HCT116 (cell line): Measurements from ENCODE around the gene NEK11. TPM values are rescaled to one million over a fixed set of nuclear protein-coding genes. Genes with fewer than 3 reads are reported as not detected.

ENCODE experiments used
- ATAC-seq: fragments of 200-7000 bp; cut with Tn5 transposase; 2 replicates; pipeline ENCODE4 v1.9.1; 2020; ENCODE audit warnings: mild to moderate bottlenecking, moderate library complexity
- BruUV-seq: library from RNA; stranded (reverse); fragments of 400-500 nt; replicated peaks from 2 replicates; lab custom pipeline; 2021; lab: Mats Ljungman, UMichigan
- CTCF ChIA-PET: fragments of 300-600 bp; sonication (Branson Sonifier 250); formaldehyde crosslinking; loops from one replicate; lab custom pipeline; 2021; ENCODE audit warnings: antibody characterized with exemption; lab: Charles Lee
- POLR2A ChIA-PET: fragments of 300-600, 350-600 bp; sonication (Branson Sonifier 250); formaldehyde crosslinking; loops from one replicate; lab custom pipeline; 2021; ENCODE audit warnings: antibody characterized with exemption; lab: Charles Lee
- RAD21 ChIA-PET, 2 experiments: fragments of 300-600 bp; sonication (Branson Sonifier 250); formaldehyde crosslinking; loops; one replicate each; lab custom pipeline; 2023; ENCODE audit warnings: low total read pairs in 2 of 2; ENCODE audit not compliant: uncharacterized antibody in 2 of 2, unreplicated experiment in 2 of 2, low non-redundant PET in 1 of 2; lab: Charles Lee
- DNase-seq: peaks from one replicate; pipeline ENCODE4 v3.0.0-alpha.2; 2010; ENCODE audit warnings: low read depth, low spot score
- H2AFZ ChIP-seq: fragments of 200-600 bp; shearing (Covaris generic), sonication (generic); 2 replicates; pipeline ENCODE4 v1.6.1; 2017; ENCODE audit warnings: low read depth, mixed run types, mixed read lengths, antibody characterized with exemption, low read length; ENCODE audit not compliant: poor library complexity, severe bottlenecking
- H3K27ac ChIP-seq: 2 replicates; pipeline ENCODE4 v1.5.1; 2012; ENCODE audit warnings: low read depth, low read length
- H3K27me3 ChIP-seq: fragments of 200-600 bp; sonication (generic); 2 replicates; pipeline ENCODE4 v1.6.1; 2016; ENCODE audit warnings: mixed run types, low read length, mixed read lengths; ENCODE audit not compliant: insufficient read depth
- H3K36me3 ChIP-seq, 2 experiments: fragments of 200-500 bp in 1 of 2; fragments of 200-600 bp in 1 of 2; sonication (Bioruptor generic) in 1 of 2; sonication (generic) in 1 of 2; 2 replicates each; pipeline versions ENCODE4 v1.5.1 to v1.6.1; 2014 to 2016; ENCODE audit warnings: low read length in 2 of 2, inconsistent platforms in 1 of 2, mixed read lengths in 1 of 2, mixed run types in 1 of 2; ENCODE audit not compliant: insufficient read depth in 2 of 2, control insufficient read depth in 1 of 2
- H3K4me1 ChIP-seq, 2 experiments: fragments of 200-600 bp in 1 of 2; sonication (generic) in 1 of 2; 2 replicates each; pipeline versions ENCODE4 v1.5.1 to v1.6.1; 2012 to 2017; ENCODE audit warnings: low read length in 2 of 2, inconsistent platforms in 1 of 2, mild to moderate bottlenecking in 1 of 2, mixed read lengths in 1 of 2, mixed run types in 1 of 2, moderate library complexity in 1 of 2; ENCODE audit not compliant: insufficient read depth in 2 of 2, control insufficient read depth in 1 of 2
- H3K4me2 ChIP-seq: fragments of 200-600 bp; sonication (generic); 2 replicates; pipeline ENCODE4 v1.6.1; 2017; ENCODE audit warnings: mixed run types, low read length, mixed read lengths
- H3K4me3 ChIP-seq, 2 experiments: fragments of 200-600 bp in 1 of 2; sonication (generic) in 1 of 2; replicated peaks in 1 of 2; 2 replicates each; pipeline ENCODE4 v1.5.1; 2011 to 2016; ENCODE audit warnings: low read length in 2 of 2, control low read depth in 1 of 2, low read depth in 1 of 2, mild to moderate bottlenecking in 1 of 2, mixed read lengths in 1 of 2, mixed run types in 1 of 2
- H3K79me2 ChIP-seq: fragments of 200-600 bp; sonication (generic); 2 replicates; pipeline ENCODE4 v1.6.1; 2017; ENCODE audit warnings: mild to moderate bottlenecking, mixed run types, low read length, moderate library complexity, mixed read lengths; ENCODE audit not compliant: insufficient read depth
- H3K9ac ChIP-seq: fragments of 200-600 bp; sonication (generic); 2 replicates; pipeline ENCODE4 v1.6.1; 2016; ENCODE audit warnings: low read length, mixed read lengths
- H3K9me2 ChIP-seq: fragments of 200-600 bp; sonication (generic), shearing (Covaris generic); 2 replicates; pipeline ENCODE4 v1.6.1; 2017; ENCODE audit warnings: mixed run types, mild to moderate bottlenecking, moderate library complexity; ENCODE audit not compliant: insufficient read depth
- H3K9me3 ChIP-seq, 2 experiments: fragments of 200-500 bp in 1 of 2; fragments of 200-600 bp in 1 of 2; sonication (Bioruptor generic) in 1 of 2; sonication (generic) in 1 of 2; 2 replicates each; pipeline ENCODE4 v1.6.1; 2014 to 2017; ENCODE audit warnings: low read length in 2 of 2, mixed read lengths in 2 of 2, inconsistent platforms in 1 of 2, low read depth in 1 of 2, mild to moderate bottlenecking in 1 of 2, mixed run types in 1 of 2, moderate library complexity in 1 of 2; ENCODE audit not compliant: control insufficient read depth in 1 of 2, insufficient read depth in 1 of 2
- H4K20me1 ChIP-seq: fragments of 200-600 bp; sonication (generic), shearing (Covaris generic); 2 replicates; pipeline ENCODE4 v1.6.1; 2017; ENCODE audit warnings: mixed run types, mild to moderate bottlenecking, moderate library complexity; ENCODE audit not compliant: insufficient read depth
- ATF3 ChIP-seq: IDR thresholded peaks from 2 replicates; pipeline ENCODE4 v1.6.1; 2012
- CTCF ChIP-seq, 3 experiments: fragments of 200-600 bp in 1 of 3; sonication (generic) in 1 of 3; IDR thresholded peaks in 2 of 3; conservative IDR thresholded peaks in 1 of 3; 2 replicates each; pipeline ENCODE4 v1.5.1; 2012 to 2017; ENCODE audit warnings: low read depth in 2 of 3, low read length in 2 of 3, antibody characterized with exemption in 1 of 3, borderline replicate concordance in 1 of 3, control low read depth in 1 of 3, mild to moderate bottlenecking in 1 of 3, mixed read lengths in 1 of 3, mixed run types in 1 of 3, moderate library complexity in 1 of 3; ENCODE audit not compliant: insufficient read depth in 1 of 3
- EGR1 ChIP-seq: IDR thresholded peaks from 2 replicates; pipeline ENCODE4 v1.6.1; 2012; ENCODE audit warnings: low read depth
- ELF1 ChIP-seq: IDR thresholded peaks from 2 replicates; pipeline ENCODE4 v1.6.1; 2012; ENCODE audit warnings: low read depth, borderline replicate concordance
- EZH2 ChIP-seq: fragments of 200-600 bp; sonication (generic); IDR thresholded peaks from 2 replicates; pipeline ENCODE4 v1.6.1; 2017; ENCODE audit warnings: antibody characterized with exemption, mixed run types
- EZH2phosphoT487 ChIP-seq: fragments of 200-600 bp; IDR thresholded peaks from 2 replicates; pipeline ENCODE4 v1.6.1; 2018; ENCODE audit warnings: antibody characterized with exemption, borderline replicate concordance
- JUND ChIP-seq: IDR thresholded peaks from 2 replicates; pipeline ENCODE4 v1.6.1; 2012
- MAX ChIP-seq: IDR thresholded peaks from 2 replicates; pipeline ENCODE4 v1.6.1; 2012
- POLR2A ChIP-seq: IDR thresholded peaks from 2 replicates; pipeline ENCODE4 v1.7.0; 2011; ENCODE audit warnings: borderline replicate concordance; ENCODE audit not compliant: insufficient read depth, insufficient read length; ENCODE audit errors: extremely low read depth
- POLR2AphosphoS5 ChIP-seq: IDR thresholded peaks from 2 replicates; pipeline ENCODE4 v1.6.1; 2011; ENCODE audit warnings: mild to moderate bottlenecking, low read depth, low read length, moderate library complexity
- RAD21 ChIP-seq: IDR thresholded peaks from 2 replicates; pipeline ENCODE4 v1.6.1; 2012; ENCODE audit warnings: low read depth, mild to moderate bottlenecking
- YY1 ChIP-seq: IDR thresholded peaks from 2 replicates; pipeline ENCODE4 v1.6.1; 2011; ENCODE audit warnings: low read length, low read depth, moderate library complexity, mild to moderate bottlenecking; ENCODE audit not compliant: insufficient replicate concordance; ENCODE audit errors: extremely low read depth
- ZBTB33 ChIP-seq: IDR thresholded peaks from 2 replicates; pipeline ENCODE4 v1.6.1; 2011; ENCODE audit warnings: mild to moderate bottlenecking, low read length, moderate library complexity; ENCODE audit not compliant: insufficient replicate concordance; ENCODE audit errors: extremely low read depth
- ZNF274 ChIP-seq: fragments of 200-500 bp; sonication (Bioruptor generic); IDR thresholded peaks from 2 replicates; pipeline ENCODE4 v1.6.1; 2014; ENCODE audit warnings: mild to moderate bottlenecking, low read depth, low read length, inconsistent platforms
- intact Hi-C: fragments of 100-400 bp; cut with micrococcal nuclease; formaldehyde crosslinking; loops from 2 replicates; pipeline ENCODE4 v1.10.0; 2022
- total RNA-seq: library from RNA; stranded (reverse); gene quantifications from one replicate; pipeline ENCODE4 v1.2.1, GENCODE V29; 2021; ENCODE audit not compliant: unreplicated experiment

NEK11 gene
- total RNA-seq, 1 experiment from 2014 or later: 3.1 TPM

- RAD21 ChIA-PET: no interaction called here
Observed at GRCh38 chr3:131279577-131279976, 252.9 kb downstream of the NEK11 start.

More at GRCh38 chr3:131279577-131279976, 252.9 kb downstream of the NEK11 start:
- Histone ChIP-seq H4K20me1 (no peaks in the 10 kb centered on the region), H3K4me2 (no peak overlapping the region), H3K9me2 (no peaks in the 10 kb centered on the region), H3K4me3 (no peak overlapping the region), H3K9ac (no peak overlapping the region), H2AFZ (no peak overlapping the region), H3K27me3 (no peaks in the 10 kb centered on the region), H3K36me3 (no peaks in the 10 kb centered on the region), H3K27ac (no peak overlapping the region)
- CTCF ChIA-PET: no interaction called here
- POLR2A ChIA-PET: no interaction called here
- intact Hi-C loops: no loop called here
- no peak for ATAC-seq
- DNase-seq: no peak
- BruUV-seq: no TSS peak
- TF ChIP-seq ATF3 (no peak), EZH2 (no peak), ELF1 (no peak), JUND (no peak), ZNF274 (no peak), ZBTB33 (no peak), CTCF (IDR thresholded peaks at IDR 0.05 in 2 of 3, conservative IDR thresholded peaks at IDR 0.05 in 1 of 3; ENCODE audit: borderline replicate concordance in 1 of 3, insufficient read depth in 1 of 3, low read depth in 2 of 3, low read length in 2 of 3) (no peak), MAX (no peak), YY1 (no peak), POLR2AphosphoS5 (no peak), EGR1 (no peak), POLR2A (no peak), EZH2phosphoT487 (no peak), RAD21 (no peak)
- TF ChIP-seq, all 23 proteins: peak for 0
- peaks cover 0 to 2% of the 10 kb centered on the region in 2 experiments; a peak in 1 of 4 replicates for H3K4me1 ChIP-seq
- H3K9me3 ChIP-seq: no peaks in the 10 kb centered on the region
- H3K79me2 ChIP-seq: no peaks in the 10 kb centered on the region
